Neural cell (in vitro differentiated cells): Measurements from ENCODE around the gene VKORC1. TPM values are rescaled to one million over a fixed set of nuclear protein-coding genes. Genes with fewer than 3 reads are reported as not detected.
"Not testable (repeated sequence)": the region's sequence is repeated elsewhere in the genome, so short reads cannot be mapped to it uniquely, and the experiment has no call there.

Experiments used
- H2AFZ ChIP-seq: fragments of 200-600, 300-800 bp; sonication (generic), shearing (Covaris generic); 2 replicates; pipeline ENCODE4 v1.6.0; 2014; ENCODE audit warnings: low read depth, mild to moderate bottlenecking, antibody characterized with exemption, low read length, moderate library complexity
- H3F3A ChIP-seq: fragments of 200-600 bp; shearing (Covaris generic); 2 replicates; pipeline ENCODE4 v1.6.1; 2016; ENCODE audit warnings: mild to moderate bottlenecking, moderate library complexity, mixed read lengths, antibody characterized with exemption, low read length; ENCODE audit not compliant: insufficient read depth, poor library complexity, severe bottlenecking
- H3K27ac ChIP-seq: fragments of 200-600, 300-800 bp; sonication (generic), shearing (Covaris generic); 2 replicates; pipeline ENCODE4 v1.5.1; 2014; ENCODE audit warnings: mild to moderate bottlenecking, low read length, moderate library complexity
- H3K27me3 ChIP-seq: fragments of 300-800, 200-600 bp; sonication (generic), shearing (Covaris generic); 2 replicates; pipeline ENCODE4 v1.6.0; 2014; ENCODE audit warnings: mild to moderate bottlenecking, low read depth, low read length, moderate library complexity; ENCODE audit not compliant: insufficient read depth
- H3K36me3 ChIP-seq: fragments of 300-800, 200-600 bp; sonication (generic), shearing (Covaris generic); 2 replicates; pipeline ENCODE4 v1.5.1; 2014; ENCODE audit warnings: mild to moderate bottlenecking, antibody characterized with exemption, low read length, moderate library complexity; ENCODE audit not compliant: insufficient read depth
- H3K4me2 ChIP-seq: fragments of 300-800, 200-600 bp; sonication (generic), shearing (Covaris generic); 2 replicates; pipeline ENCODE4 v1.6.0; 2014; ENCODE audit warnings: mild to moderate bottlenecking, low read length
- H3K4me3 ChIP-seq: fragments of 300-800, 200-600 bp; sonication (generic), shearing (Covaris generic); 2 replicates; pipeline ENCODE4 v1.5.1; 2014; ENCODE audit warnings: mild to moderate bottlenecking, low read length, moderate library complexity
- H3K79me2 ChIP-seq: fragments of 200-600 bp; shearing (Covaris generic); replicated peaks from 2 replicates; pipeline ENCODE4 v1.6.0; 2014; ENCODE audit warnings: mild to moderate bottlenecking, low read length, moderate library complexity; ENCODE audit not compliant: insufficient read depth
- H3K9ac ChIP-seq: fragments of 300-800, 200-600 bp; sonication (generic), shearing (Covaris generic); 2 replicates; pipeline ENCODE4 v1.6.1; 2016; ENCODE audit warnings: mild to moderate bottlenecking, low read length, mixed read lengths
- H3K9me2 ChIP-seq: fragments of 200-600 bp; shearing (Covaris generic); 2 replicates; pipeline ENCODE4 v1.6.1; 2016; ENCODE audit warnings: mild to moderate bottlenecking, low read length, mixed read lengths; ENCODE audit not compliant: insufficient read depth
- H3K9me3 ChIP-seq: fragments of 200-600, 300-800 bp; sonication (generic), shearing (Covaris generic); 2 replicates; pipeline ENCODE4 v1.6.1; 2016; ENCODE audit warnings: mild to moderate bottlenecking, mixed run types, low read length, moderate library complexity, mixed read lengths
- H4K20me1 ChIP-seq: fragments of 200-600 bp; shearing (Covaris generic); 2 replicates; pipeline ENCODE4 v1.6.1; 2016; ENCODE audit warnings: mild to moderate bottlenecking, mixed run types; ENCODE audit not compliant: insufficient read depth
- CTCF ChIP-seq: fragments of 450-650 bp; IDR thresholded peaks from 2 replicates; pipeline ENCODE4 v1.5.1; 2014; ENCODE audit warnings: antibody characterized with exemption, mild to moderate bottlenecking, moderate library complexity; ENCODE audit not compliant: poor library complexity, severe bottlenecking
- EP300 ChIP-seq: fragments of 450-650 bp; conservative IDR thresholded peaks from 2 replicates; pipeline ENCODE4 v1.6.1; 2014; ENCODE audit warnings: antibody characterized with exemption, mild to moderate bottlenecking, moderate library complexity; ENCODE audit not compliant: poor library complexity, severe bottlenecking
- EZH2 ChIP-seq: fragments of 200-600, 300-800 bp; shearing (Covaris generic), sonication (generic); IDR thresholded peaks from 2 replicates; pipeline ENCODE4 v1.6.1; 2014; ENCODE audit warnings: antibody characterized with exemption, low read length, borderline replicate concordance, mild to moderate bottlenecking; ENCODE audit not compliant: insufficient read depth, poor library complexity, severe bottlenecking
- MXI1 ChIP-seq: fragments of 450-650 bp; conservative IDR thresholded peaks from 2 replicates; pipeline ENCODE4 v1.6.1; 2014; ENCODE audit warnings: antibody characterized with exemption, mild to moderate bottlenecking; ENCODE audit not compliant: poor library complexity, severe bottlenecking
- POLR2AphosphoS5 ChIP-seq: IDR thresholded peaks from 2 replicates; pipeline ENCODE4 v1.6.1; 2012
- REST ChIP-seq: IDR thresholded peaks from 2 replicates; pipeline ENCODE4 v1.6.1; 2012; ENCODE audit warnings: borderline replicate concordance
- SMC3 ChIP-seq: fragments of 450-650 bp; conservative IDR thresholded peaks from 2 replicates; pipeline ENCODE4 v1.6.1; 2014; ENCODE audit warnings: antibody characterized with exemption, mild to moderate bottlenecking, moderate library complexity; ENCODE audit not compliant: poor library complexity
- TAF1 ChIP-seq: IDR thresholded peaks from 2 replicates; pipeline ENCODE4 v1.6.1; 2012; ENCODE audit warnings: low read depth
- polyA plus RNA-seq: library from polyadenylated mRNA; depleted of rRNA; stranded (reverse); fragments of >200 nt; gene quantifications from 2 replicates; pipeline ENCODE4 v1.2.3, GENCODE V29; 2014

Gene VKORC1
- polyA plus RNA-seq, 1 donor from 2014 or later: 105 TPM

GRCh38 chr16:31105677-31106213 lies 11.1 kb upstream of the VKORC1 start:
- H2AFZ ChIP-seq: no peak overlapping the region
- no peaks in the 10 kb centered on the region for H4K20me1 ChIP-seq
- no peaks in the 10 kb centered on the region for H3K9me2 ChIP-seq
- no peaks in the 10 kb centered on the region for H3K27me3 ChIP-seq
- H3K79me2 ChIP-seq: no peaks in the 10 kb centered on the region
- H3K36me3 ChIP-seq: no peaks in the 10 kb centered on the region
- no peaks in the 10 kb centered on the region for H3F3A ChIP-seq
- TF ChIP-seq TAF1 (no peak), POLR2AphosphoS5 (no peak), CTCF (peak; percentile 44)
- H3K4me2 ChIP-seq: no peak overlapping the region
- no peak overlapping the region for H3K9ac ChIP-seq
- H3K9me3 ChIP-seq: no peaks in the 10 kb centered on the region
- no peak overlapping the region for H3K4me3 ChIP-seq
- no peak overlapping the region for H3K27ac ChIP-seq

GRCh38 chr16:31100876-31101641 lies 6.5 kb upstream of the VKORC1 start:
- H3K4me3 ChIP-seq, H3K9me2 ChIP-seq, H3K4me2 ChIP-seq, H4K20me1 ChIP-seq, H2AFZ ChIP-seq, H3K36me3 ChIP-seq, H3K27ac ChIP-seq, H3K79me2 ChIP-seq, H3K27me3 ChIP-seq, H3K9ac ChIP-seq, H3K9me3 ChIP-seq, H3F3A ChIP-seq: not testable (repeated sequence)

- no peak overlapping the region for H3K27ac ChIP-seq
- no peak overlapping the region for H2AFZ ChIP-seq
- H3K27me3 ChIP-seq: no peaks in the 10 kb centered on the region
- no peaks in the 10 kb centered on the region for H3K36me3 ChIP-seq
- no peaks in the 10 kb centered on the region for H3F3A ChIP-seq
- H3K79me2 ChIP-seq: no peaks in the 10 kb centered on the region
- H3K9ac ChIP-seq: no peak overlapping the region
- no peaks in the 10 kb centered on the region for H4K20me1 ChIP-seq
- no peaks in the 10 kb centered on the region for H3K9me2 ChIP-seq
- H3K9me3 ChIP-seq: no peaks in the 10 kb centered on the region
- no peak overlapping the region for H3K4me2 ChIP-seq
- H3K4me3 ChIP-seq: no peak overlapping the region
- TF ChIP-seq CTCF (no peak), SMC3 (no peak), MXI1 (no peak), POLR2AphosphoS5 (no peak), EZH2 (no peak), REST (no peak), EP300 (no peak)
Observed at GRCh38 chr16:31099860-31100638, 5.5 kb upstream of the VKORC1 start.
